Limb (tissue), 2 donors: ENCODE data around the gene PARP11.
A peak's percentile ranks its signal among the peaks of the same experiment; 100 is the strongest.
"Not testable (repeated sequence)": the region's sequence is repeated elsewhere in the genome, so short reads cannot be mapped to it uniquely, and the experiment has no call there.

ENCODE experiments used
- DNase-seq, 2 donors: peaks; one replicate each; pipeline ENCODE4 v3.0.0-alpha.2; 2016; ENCODE audit errors: extremely low spot score in 2 of 2

Gene PARP11

GRCh38 chr12:3882896-3883564 is 9.8 kb upstream of the PARP11 start:
- peak in 1 of 2 donors; percentile 17 for DNase-seq

DNA sequence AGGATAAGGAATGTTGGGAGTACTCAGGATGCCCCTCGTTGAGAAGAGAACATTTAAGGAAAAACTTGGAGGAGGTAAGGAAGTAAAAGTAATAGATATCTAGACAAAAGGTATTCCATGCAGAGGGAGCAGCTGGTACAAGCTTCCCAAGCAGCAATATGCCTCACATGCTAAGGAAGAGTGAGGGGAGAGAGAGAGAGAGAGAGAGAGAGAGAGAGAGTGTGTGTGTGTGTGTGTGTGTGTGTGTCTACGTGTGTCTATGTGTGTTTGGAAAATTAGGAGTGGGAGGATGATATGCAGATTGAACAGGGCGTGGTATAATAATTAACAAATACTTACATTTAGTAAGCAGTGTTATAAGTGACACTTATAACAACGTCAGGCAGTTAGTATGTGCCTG is 9.2 kb upstream of the PARP11 start:
- DNase-seq: no peak

DNA sequence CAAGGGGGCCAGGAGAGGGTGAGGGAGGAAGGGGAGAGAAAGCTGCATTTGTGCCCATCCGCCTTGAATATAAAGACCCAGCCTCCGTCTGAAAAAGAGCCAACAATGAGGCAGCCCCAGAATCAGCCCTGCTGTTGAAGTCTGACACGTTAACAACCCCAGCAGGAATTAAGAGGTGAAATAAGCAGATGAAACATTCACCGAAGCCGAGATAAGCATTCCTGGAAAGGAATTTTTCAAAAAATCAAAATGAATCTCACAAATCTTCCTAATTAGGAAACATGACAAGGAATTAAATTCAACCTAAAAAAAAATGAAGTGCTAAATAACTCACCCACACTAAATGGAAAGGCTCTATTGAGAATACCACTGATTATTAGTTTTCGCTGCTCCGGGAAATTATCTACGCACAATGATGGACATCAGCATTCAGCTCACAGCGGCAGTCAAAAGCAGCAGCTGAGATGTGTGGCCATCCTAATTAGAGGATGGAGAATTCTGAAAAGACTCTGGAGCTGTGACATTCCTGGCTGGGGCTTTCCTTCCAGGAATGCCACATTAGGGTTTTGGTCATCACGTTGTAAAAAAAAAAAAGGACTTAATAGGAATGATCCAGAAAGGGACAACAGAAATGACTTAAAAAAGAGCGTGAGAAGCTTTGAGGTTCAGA is 8.2 kb upstream of the PARP11 start:
- DNase-seq: no peak

DNA sequence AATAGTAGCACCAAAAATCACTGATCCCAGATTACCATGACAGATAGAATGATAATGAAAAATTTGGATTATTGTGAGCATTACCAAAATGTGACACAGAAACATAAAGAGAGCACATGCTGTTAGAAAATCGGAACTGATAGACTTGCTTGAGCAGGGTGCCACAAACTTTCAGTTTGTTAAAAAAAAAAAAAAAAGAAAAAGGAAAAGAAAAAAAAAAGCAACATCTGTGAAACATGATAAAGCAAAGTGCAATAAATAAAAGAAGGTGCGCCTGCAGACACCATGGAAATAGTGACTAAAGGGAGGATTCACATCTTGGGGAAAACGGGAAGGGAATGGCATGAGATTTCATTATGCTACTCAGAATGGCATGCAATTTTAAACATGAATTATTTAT is 6.6 kb upstream of the PARP11 start:
- DNase-seq: no peak

GRCh38 chr12:3871356-3871755 is 1.8 kb downstream of the PARP11 start:
- no peak for DNase-seq

GRCh38 chr12:3869865-3870264 is 3.3 kb downstream of the PARP11 start:
- no peak for DNase-seq

GRCh38 chr12:3869433-3869832 is 3.8 kb downstream of the PARP11 start:
- no peak for DNase-seq

- DNase-seq: no peak
These were observed 9.4 kb downstream of the PARP11 start for GRCh38 chr12:3863756-3864155.

DNA sequence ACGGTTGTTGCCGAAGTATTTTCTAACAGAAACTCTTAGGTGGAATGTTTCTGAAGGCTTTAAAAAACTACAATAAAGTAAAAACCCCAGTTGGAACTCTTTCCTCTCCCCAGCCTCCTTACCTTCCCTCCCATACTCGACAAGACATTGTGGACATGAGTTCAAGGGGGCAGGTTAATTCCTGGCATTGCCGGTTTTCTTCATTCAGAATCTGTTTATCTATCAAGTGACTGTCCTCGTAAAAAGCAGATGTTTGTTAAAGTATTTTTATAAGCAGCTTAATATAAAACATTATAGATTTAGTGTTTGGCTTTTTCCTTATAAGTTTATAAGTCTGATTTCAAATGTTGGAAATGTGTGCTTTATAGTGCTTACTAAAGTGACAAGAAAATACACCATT is 30.7 kb downstream of the PARP11 start:
- DNase-seq: no peak

DNA sequence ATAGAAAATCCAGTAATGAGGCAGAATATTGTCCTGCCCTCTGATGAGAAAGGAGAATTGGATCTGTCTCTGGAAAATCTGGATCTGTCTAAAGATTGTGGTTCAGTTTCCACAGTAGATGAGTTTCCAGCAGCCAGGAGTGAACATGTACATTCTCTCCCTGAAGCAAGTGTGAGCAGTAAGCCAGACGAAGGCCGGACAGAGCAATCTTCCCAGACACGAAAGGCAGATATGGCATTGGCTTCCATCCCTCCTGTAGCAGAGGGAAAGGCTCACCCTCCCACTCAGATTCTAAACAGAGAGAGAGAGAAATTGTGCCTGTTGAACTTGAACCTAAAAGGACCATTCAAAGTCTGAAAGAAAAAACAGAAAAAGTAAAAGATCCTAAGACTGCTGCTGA is 31.4 kb downstream of the PARP11 start:
- no peak for DNase-seq

DNA sequence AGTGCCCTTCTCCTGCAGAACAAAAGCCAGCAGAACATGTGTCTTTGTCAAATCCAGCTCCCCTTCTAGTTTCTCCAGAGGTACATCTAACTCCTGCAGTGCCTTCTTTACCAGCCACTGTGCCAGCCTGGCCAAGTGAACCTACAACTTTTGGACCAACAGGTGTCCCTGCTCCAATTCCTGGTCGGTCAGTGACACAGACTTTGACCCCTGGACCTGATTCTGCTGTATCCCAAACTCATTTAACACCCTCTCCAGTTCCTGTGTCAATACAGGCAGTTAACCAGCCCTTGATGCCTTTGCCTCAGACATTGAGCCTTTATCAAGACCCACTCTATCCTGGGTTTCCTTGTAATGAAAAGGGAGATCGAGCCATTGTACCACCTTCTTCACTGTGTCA is 32.4 kb downstream of the PARP11 start:
- not testable (repeated sequence) for DNase-seq

DNA sequence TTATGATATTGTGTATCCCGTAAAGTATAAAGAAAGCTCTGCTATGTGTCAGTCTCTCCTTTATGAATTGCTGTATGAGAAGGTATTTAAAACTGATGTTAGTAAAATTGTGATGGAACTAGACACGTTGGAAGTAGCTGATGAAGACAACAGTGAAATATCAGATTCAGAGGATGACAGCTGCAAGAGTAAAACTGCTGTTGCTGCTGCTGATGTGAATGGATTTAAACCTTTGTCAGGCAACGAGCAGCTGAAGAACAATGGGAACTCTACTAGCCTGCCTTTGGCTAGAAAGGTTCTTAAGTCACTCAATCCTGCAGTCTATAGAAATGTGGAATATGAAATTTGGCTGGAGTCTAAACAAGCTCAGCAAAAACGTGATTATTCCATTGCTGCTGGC is 33.5 kb downstream of the PARP11 start:
- not testable (repeated sequence) for DNase-seq

DNA sequence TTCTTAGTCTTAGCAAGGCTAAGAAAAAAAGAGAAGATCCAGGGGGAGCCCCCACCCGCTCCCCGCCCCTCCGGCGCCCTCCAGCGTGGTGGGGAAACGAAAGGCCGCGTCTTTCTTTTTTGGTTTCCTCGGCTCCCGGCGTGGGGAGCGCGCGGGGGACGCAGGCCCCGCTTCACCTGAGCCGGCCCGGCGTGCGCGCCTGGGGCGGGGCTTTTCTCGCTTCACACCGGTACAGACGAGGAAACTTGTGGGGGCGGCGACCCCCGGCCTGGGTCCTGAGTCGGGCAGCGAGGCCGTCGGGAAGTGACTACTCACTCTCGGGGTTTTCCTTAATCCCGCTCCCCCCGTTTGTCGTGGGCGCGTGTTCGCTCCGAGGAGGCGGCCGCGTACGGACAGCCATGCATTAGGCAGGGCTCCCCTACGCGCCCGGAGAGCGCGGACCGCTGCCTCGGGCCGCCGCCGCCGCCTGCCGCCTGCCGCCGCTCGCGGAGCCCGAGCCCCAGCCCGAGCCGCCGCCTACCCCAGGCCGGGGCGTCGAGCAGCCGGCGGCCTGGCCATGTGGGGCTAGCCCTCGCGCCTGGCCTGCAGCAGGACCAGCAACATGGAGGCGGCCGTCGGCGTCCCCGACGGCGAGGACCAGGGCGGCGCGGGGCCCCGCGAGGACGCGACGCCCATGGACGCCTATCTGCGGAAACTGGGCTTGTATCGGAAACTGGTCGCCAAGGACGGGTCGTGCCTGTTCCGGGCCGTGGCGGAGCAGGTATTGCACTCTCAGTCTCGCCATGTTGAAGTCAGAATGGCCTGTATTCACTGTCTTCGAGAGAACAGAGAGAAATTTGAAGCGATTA is 34.3 kb downstream of the PARP11 start:
- DNase-seq: peak in 1 of 2 donors; percentile 47

- DNase-seq: no peak
These were observed 35.1 kb downstream of the PARP11 start for GRCh38 chr12:3838076-3838475.

GRCh38 chr12:3837049-3837448 is 36.1 kb downstream of the PARP11 start:
- no peak for DNase-seq

DNA sequence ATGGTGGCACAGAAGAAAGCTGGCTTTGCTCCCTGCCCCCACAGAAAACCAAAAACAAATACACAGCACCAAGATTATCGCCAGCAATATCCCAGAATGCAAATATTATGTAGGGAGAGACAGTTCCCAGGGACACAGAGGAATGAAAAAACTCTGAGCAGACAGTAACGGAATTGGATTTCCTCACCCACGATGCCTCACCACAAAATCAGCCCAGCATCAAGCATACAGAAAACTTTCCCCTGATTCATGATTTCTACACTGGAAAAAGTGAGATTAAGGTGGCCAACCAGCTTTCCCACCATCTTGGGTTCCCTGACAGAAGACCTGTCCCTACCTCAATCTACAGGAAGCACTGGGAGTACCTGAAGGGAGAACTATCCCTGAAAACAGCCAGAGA is 36.6 kb downstream of the PARP11 start:
- DNase-seq: no peak

DNA sequence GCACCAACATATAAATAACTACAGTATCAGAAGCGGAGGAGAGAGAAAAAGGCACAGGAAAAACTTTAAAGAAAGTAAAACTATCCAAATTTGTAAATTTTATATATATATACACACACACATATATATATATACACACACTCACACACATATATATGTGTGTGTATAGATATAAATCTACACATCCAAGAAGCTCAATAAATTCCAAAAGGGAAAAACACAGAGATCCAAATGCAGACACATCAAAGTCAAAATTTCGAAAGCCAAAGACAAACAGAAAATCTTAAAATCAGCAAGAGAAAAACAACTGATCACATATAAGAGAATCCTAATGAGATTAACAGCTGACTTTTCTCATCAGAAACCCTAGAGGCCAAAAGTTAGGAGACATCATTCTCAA is 37.3 kb downstream of the PARP11 start:
- no peak for DNase-seq

DNA sequence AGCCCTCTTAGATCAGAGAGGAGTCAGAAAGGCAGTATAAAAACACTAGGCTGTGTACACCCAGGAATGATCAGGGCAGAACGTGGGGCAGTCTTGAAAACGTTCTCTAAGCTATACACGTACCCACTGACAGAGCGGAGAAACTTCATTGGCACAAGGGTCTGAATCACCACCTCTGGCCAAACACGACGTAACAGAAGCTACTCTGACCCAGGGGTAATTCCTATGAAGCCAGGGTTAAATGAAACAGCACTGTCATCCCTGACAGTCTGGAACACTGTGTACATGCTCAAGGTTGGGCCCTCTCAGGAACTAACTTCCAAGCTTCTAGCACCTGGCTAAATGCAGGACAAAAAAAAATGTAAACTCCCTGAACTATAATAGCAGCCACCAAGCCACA is 38.4 kb downstream of the PARP11 start:
- DNase-seq: no peak

DNA sequence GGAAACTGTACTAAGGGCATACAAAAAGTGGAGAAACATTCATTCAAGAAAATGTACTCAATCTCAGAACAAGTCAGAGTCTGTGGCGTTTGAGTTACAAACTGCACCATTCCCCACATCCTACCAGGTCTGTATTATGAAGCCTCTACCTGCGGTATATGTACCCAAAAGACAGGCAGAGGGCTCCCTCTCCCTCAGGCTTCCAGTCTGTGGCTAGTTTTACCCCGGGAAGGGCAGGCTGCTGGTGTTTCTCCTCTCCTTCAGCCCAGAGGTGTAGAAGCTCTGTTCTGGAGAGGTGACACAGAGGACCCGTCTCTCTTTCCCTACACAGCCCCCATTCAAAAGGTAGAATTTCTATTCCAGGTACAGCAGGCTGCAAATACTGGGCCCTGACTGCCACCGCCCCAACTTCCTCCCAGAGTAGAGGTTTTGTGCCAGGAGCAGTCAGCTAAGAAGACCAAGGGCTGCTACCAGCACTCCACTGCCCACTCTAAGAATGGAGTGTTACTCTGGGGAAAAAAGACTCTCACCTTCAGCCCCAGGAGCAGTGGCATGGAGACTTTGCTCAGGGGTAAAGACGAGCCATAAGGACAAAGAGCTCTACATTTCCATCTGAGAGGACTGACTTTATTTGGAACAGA is 39.4 kb downstream of the PARP11 start:
- DNase-seq: no peak

- DNase-seq: no peak
These were observed 40.5 kb downstream of the PARP11 start for GRCh38 chr12:3832738-3833137.

DNA sequence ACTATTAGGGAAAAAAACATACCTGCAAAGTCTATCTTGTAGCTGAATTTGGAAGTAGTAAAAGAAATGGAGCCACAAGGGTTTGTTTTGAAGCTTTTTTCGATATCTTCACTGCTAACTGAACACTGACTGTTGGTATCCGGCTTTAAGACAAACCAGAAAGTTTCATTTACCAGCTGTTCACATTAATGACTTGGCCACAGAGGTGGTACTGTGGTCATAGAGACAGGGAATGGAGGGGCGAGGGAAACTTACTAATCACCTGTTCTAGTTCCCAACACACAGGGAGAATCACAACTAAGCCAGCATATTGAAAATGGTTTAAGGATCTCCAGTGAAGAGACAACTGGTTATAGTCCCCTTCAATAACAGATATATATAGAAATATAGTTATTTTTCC is 44.3 kb downstream of the PARP11 start:
- no peak for DNase-seq
